Small intestine (tissue), 7 donors: Measurements from ENCODE around the gene JAG2. TPM values are rescaled to one million over a fixed set of nuclear protein-coding genes. Genes with fewer than 3 reads are reported as not detected.

Source experiments
- DNase-seq, 2 donors: peaks; one replicate each; pipeline versions ENCODE4 v3.0.0 to v3.0.0-alpha.2; 2013
- FAIRE-seq: peaks from 2 replicates; lab custom pipeline; 2012; peaks lifted over from hg19 to GRCh38; lab: Jason Lieb, UNC
- H3K27ac ChIP-seq, 3 donors: one replicate each; pipeline ENCODE4 v1.5.1; 2013; ENCODE audit warnings: low read length in 2 of 3, mild to moderate bottlenecking in 2 of 3, control low read depth in 1 of 3, inconsistent platforms in 1 of 3, low read depth in 1 of 3, moderate library complexity in 1 of 3
- H3K27me3 ChIP-seq, 3 donors: one replicate each; pipeline ENCODE4 v1.6.1; 2013; ENCODE audit warnings: low read length in 3 of 3, inconsistent platforms in 1 of 3; ENCODE audit not compliant: control insufficient read depth in 3 of 3, insufficient read depth in 3 of 3
- H3K36me3 ChIP-seq, 3 donors: one replicate each; pipeline ENCODE4 v1.6.1; 2013; ENCODE audit warnings: low read length in 3 of 3, inconsistent platforms in 1 of 3, low read depth in 1 of 3, mild to moderate bottlenecking in 1 of 3, moderate library complexity in 1 of 3; ENCODE audit not compliant: control insufficient read depth in 3 of 3, insufficient read depth in 2 of 3
- H3K4me1 ChIP-seq, 3 donors: one replicate each; pipeline ENCODE4 v1.6.1; 2013; ENCODE audit warnings: low read length in 2 of 3, inconsistent platforms in 1 of 3, low read depth in 1 of 3, mild to moderate bottlenecking in 1 of 3, moderate library complexity in 1 of 3; ENCODE audit not compliant: control insufficient read depth in 3 of 3, insufficient read depth in 2 of 3
- H3K4me3 ChIP-seq, 3 donors: one replicate each; pipeline ENCODE4 v1.5.1; 2013; ENCODE audit warnings: low read length in 3 of 3, control low read depth in 1 of 3, inconsistent platforms in 1 of 3, low read depth in 1 of 3, mild to moderate bottlenecking in 1 of 3, moderate library complexity in 1 of 3
- H3K9me3 ChIP-seq, 2 donors: one replicate each; pipeline ENCODE4 v1.6.1; 2013; ENCODE audit warnings: low read depth in 1 of 2, low read length in 1 of 2; ENCODE audit not compliant: control insufficient read depth in 2 of 2, insufficient read depth in 1 of 2
- WGBS, 3 donors: extraction: QIAGEN DNeasy Blood & Tissue Kit; methylation state at CpG; one replicate each; pipeline ENCODE4 v1.1.7; 2013; 5-methylcytosine and 5-hydroxymethylcytosine counted together
- polyA plus RNA-seq, 4 donors: library from polyadenylated mRNA; stranded (reverse) in 3 of 4; unstranded in 1 of 4; fragments of 200-250 nt in 3 of 4; fragments of 120-200 nt in 1 of 4; gene quantifications; one replicate each; pipeline versions ENCODE4 v1.2.1 to v1.2.3, GENCODE V29; 2013
- donor health status: healthy with polysubstance abuse.
- donor health status: control.
- donor health status: control.
- donor health status: Bipolar disorder and iron deficiency.
- donor health status: healthy.

Gene JAG2
- polyA plus RNA-seq, 4 donors = 2.0 to 15.1 (median 4.8) TPM

DNA sequence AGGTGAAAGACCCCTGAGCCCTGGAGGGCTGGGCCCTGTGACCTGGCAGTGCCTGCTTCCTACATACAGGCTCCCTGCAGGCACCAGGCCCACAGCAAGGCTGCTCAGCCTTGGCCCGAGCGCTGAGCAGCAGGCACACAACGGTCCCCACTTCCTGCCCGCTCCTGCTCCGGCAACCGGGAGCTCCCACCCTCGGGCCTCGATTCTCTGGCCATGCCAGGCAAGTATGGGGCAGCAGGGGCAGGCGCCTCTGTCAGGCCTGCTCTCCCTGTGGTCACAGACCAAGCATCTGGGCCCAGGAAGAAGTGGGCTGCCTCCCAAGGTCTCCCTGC is 43.1 kb upstream of the JAG2 start:
- FAIRE-seq = no peak
- DNase-seq = no peak
- WGBS, 3 donors = 85 to 96% (median 95%) methylated on average over 8 to 9 of the region's 9 CpGs
- no peaks in the 10 kb centered on the region for H3K9me3 ChIP-seq
- no peak overlapping the region for H3K4me3 ChIP-seq
- H3K27me3 ChIP-seq = no peaks in the 10 kb centered on the region
- H3K36me3 ChIP-seq = peaks cover 10 to 70% (median 15%) of the 10 kb centered on the region in 3 donors
- no peaks in the 10 kb centered on the region for H3K4me1 ChIP-seq
- no peak overlapping the region for H3K27ac ChIP-seq

GRCh38 chr14:105211086-105211757 is 42.6 kb upstream of the JAG2 start:
- WGBS, 3 donors = 89 to 94% (median 93%) methylated on average over 20 to 23 of the region's 23 CpGs
- no peak for DNase-seq
- Histone ChIP-seq H3K27ac (no peak overlapping the region), H3K4me3 (no peak overlapping the region), H3K9me3 (no peaks in the 10 kb centered on the region), H3K4me1 (no peaks in the 10 kb centered on the region), H3K27me3 (no peaks in the 10 kb centered on the region), H3K36me3 (peaks cover 10 to 65% (median 15%) of the 10 kb centered on the region in 3 donors)
- FAIRE-seq = no peak

DNA sequence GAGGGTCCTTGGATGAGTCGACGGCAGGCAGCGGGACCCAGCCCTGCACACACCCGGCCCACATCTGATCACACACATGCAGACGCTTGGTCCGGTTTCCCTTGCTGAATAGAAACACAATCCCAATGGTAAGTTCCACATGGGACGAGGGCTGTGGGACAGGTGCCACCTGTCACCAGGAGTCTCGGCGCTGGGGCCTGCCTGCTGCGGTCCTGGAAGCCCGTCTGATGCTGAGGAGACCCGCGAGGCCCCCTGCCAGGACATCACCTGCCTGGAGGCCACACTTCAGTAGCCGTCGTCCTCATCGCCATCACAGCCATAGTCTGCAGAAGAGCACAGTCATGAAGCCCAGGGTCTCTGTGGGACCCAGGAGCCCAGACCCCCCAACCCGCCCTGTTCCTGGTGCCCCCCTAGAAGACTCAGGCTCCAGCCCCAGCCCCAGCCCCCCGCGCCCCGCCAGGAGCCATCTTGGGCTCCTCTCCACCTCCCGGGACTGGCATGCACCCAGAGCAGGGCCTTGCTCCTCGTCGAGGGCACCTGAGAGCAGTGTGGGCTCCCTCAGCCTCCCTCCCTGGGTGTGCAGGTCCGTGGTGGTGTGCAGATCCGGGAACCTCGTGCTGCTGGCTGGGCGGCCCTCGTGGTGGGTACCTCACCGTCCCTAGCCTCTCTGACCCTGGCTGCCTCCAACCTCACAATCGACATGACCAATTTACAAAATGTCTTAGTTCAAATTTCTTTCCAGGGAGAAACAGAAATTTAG is 41.9 kb upstream of the JAG2 start:
- Histone ChIP-seq H3K27me3 (no peaks in the 10 kb centered on the region), H3K27ac (no peak overlapping the region), H3K4me3 (no peak overlapping the region), H3K36me3 (peaks cover 10 to 62% (median 15%) of the 10 kb centered on the region in 3 donors), H3K9me3 (no peaks in the 10 kb centered on the region), H3K4me1 (peaks cover 0 to under 1% (median 0%) of the 10 kb centered on the region in 3 donors)
- 92 to 93% (median 93%) methylated on average over 29 to 30 of the region's 30 CpGs for WGBS, 3 donors
- FAIRE-seq (no peak), DNase-seq (no peak)

- Histone ChIP-seq H3K4me3 (no peak overlapping the region), H3K9me3 (no peaks in the 10 kb centered on the region), H3K4me1 (peaks cover 0 to 2% (median 0%) of the 10 kb centered on the region in 3 donors), H3K36me3 (peaks cover 10 to 59% (median 15%) of the 10 kb centered on the region in 3 donors), H3K27me3 (no peaks in the 10 kb centered on the region), H3K27ac (no peak overlapping the region)
- WGBS, 3 donors = 92 to 93% (median 93%) methylated on average over 15 to 16 of the region's 16 CpGs
- FAIRE-seq = no peak
- no peak for DNase-seq
Observed at GRCh38 chr14:105209646-105210045, 41.1 kb upstream of the JAG2 start.

GRCh38 chr14:105209091-105209490 is 40.5 kb upstream of the JAG2 start:
- DNase-seq = no peak
- no peak for FAIRE-seq
- peaks cover 0 to 2% (median 0%) of the 10 kb centered on the region in 3 donors for H3K4me1 ChIP-seq
- H3K27me3 ChIP-seq = no peaks in the 10 kb centered on the region
- no peak overlapping the region for H3K27ac ChIP-seq
- peaks cover 10 to 53% (median 15%) of the 10 kb centered on the region in 3 donors for H3K36me3 ChIP-seq
- 93 to 96% (median 93%) methylated on average over 8 of the region's 8 CpGs for WGBS, 3 donors
- H3K9me3 ChIP-seq = no peaks in the 10 kb centered on the region
- no peak overlapping the region for H3K4me3 ChIP-seq

DNA sequence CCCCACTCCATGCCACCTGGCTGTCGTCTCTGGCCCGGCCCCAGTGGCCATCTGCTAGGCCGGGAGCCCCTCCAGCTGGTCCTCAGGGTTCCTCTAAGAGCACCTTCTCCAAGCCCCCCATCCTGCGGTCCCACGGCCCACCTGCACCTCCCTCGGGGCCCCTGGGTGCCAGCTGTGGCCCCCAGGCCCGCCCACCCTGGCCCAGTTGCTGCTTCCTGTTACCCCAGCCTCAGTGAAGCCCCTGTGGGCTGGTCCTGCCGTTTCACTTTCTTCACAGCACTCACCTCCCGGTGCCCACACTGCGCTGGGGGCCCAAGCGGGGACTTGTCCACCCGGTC is 40.1 kb upstream of the JAG2 start:
- peaks cover 0 to 2% (median 0%) of the 10 kb centered on the region in 3 donors for H3K4me1 ChIP-seq
- H3K27me3 ChIP-seq = no peaks in the 10 kb centered on the region
- WGBS, 3 donors = 88 to 90% (median 89%) methylated on average over 12 of the region's 12 CpGs
- no peak for FAIRE-seq
- no peak overlapping the region for H3K4me3 ChIP-seq
- DNase-seq = no peak
- no peak overlapping the region for H3K27ac ChIP-seq
- peaks cover 10 to 49% (median 15%) of the 10 kb centered on the region in 3 donors for H3K36me3 ChIP-seq
- H3K9me3 ChIP-seq = no peaks in the 10 kb centered on the region

DNA sequence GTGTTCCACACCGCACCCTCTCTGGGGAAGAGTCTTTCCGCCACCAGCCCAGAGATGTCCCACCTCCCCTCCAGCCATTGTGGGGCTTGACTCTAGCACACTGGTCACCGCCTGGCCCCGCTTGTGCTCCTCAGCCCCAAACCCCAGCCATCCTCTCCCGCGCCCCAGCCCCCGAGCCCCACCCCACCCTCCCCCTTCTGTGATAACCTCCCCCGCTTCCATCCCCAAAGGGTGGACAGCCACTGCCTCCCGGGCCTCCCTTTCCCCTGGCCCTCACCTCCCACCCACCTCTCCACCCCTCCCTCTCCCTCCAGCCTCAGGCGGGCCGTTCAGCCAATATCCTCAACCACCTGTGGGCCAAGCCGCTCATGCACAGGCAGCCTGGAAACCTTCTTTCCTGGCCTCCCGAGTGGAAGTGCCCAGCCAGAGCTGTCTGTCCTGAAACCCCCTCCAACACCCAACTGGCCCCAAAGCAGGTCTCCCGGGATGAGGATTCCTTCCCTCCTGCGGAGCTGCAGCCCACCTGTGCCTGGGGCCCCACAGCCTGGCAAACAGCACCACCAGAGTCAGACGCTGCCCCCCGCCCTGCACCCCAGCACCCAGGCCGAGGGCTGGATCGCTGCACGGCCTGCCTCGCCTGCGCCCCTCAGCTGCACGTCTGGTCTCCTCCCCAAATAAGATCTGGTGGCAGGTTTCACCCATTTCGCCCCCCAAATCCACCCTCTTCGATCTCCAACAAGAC is 39.6 kb upstream of the JAG2 start:
- FAIRE-seq (no peak), DNase-seq (no peak)
- peaks cover 0 to 2% (median 0%) of the 10 kb centered on the region in 3 donors for H3K27me3 ChIP-seq
- 88 to 91% (median 90%) methylated on average over 22 to 25 of the region's 25 CpGs for WGBS, 3 donors
- H3K9me3 ChIP-seq = no peaks in the 10 kb centered on the region
- peaks cover 10 to 44% (median 13%) of the 10 kb centered on the region in 3 donors for H3K36me3 ChIP-seq
- peaks cover 0 to 2% (median 0%) of the 10 kb centered on the region in 3 donors for H3K4me1 ChIP-seq
- no peak overlapping the region for H3K4me3 ChIP-seq
- H3K27ac ChIP-seq = no peak overlapping the region

- no peaks in the 10 kb centered on the region for H3K9me3 ChIP-seq
- H3K36me3 ChIP-seq = peaks cover 7 to 37% (median 8%) of the 10 kb centered on the region in 3 donors
- WGBS, 3 donors = 60 to 75% (median 66%) methylated on average over 13 of the region's 13 CpGs
- H3K27me3 ChIP-seq = peaks cover 0 to 3% (median 0%) of the 10 kb centered on the region in 3 donors
- peaks cover 0 to 2% (median 0%) of the 10 kb centered on the region in 3 donors for H3K4me1 ChIP-seq
- no peak overlapping the region for H3K27ac ChIP-seq
- FAIRE-seq (no peak), DNase-seq (no peak)
- no peak overlapping the region for H3K4me3 ChIP-seq
Observed at GRCh38 chr14:105207460-105207901, 38.9 kb upstream of the JAG2 start.
